ENCODE measurements around the gene SUN1.
"Not testable (repeated sequence)": the region's sequence is repeated elsewhere in the genome, so short reads cannot be mapped to it uniquely, and the experiment has no call there.

The SUN1 gene

DNA sequence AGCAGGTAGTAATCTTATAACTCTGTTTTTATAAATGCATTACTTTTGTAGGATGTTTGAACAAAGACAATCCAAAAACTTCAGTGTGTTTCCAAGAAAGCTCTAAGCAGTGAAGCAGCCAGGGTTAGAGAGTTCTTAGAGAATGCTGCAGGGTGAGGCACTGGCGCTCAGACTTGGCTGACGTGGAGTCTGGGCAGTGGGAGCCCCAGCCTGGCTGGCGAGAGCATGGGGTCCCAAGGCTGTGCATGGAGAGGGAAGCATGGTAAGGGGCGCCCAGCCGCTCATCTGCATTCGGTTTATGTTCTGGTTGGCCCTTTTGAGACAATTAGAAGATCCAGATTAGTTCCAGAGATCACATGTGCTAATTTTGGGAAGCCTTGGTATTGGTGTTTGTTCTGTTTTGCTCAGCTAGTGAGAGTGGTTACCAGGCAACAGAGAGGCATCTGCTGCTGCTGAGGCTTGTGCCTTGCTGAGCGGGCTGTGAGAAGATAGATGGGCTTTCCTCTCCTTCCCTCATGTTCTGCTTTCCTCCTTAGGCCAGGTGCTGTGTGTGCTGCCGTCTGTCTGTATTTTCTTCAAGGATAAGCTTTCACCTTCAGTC is 10.3 kb downstream of the SUN1 start:
- TF ChIP-seq, protein P1, sequence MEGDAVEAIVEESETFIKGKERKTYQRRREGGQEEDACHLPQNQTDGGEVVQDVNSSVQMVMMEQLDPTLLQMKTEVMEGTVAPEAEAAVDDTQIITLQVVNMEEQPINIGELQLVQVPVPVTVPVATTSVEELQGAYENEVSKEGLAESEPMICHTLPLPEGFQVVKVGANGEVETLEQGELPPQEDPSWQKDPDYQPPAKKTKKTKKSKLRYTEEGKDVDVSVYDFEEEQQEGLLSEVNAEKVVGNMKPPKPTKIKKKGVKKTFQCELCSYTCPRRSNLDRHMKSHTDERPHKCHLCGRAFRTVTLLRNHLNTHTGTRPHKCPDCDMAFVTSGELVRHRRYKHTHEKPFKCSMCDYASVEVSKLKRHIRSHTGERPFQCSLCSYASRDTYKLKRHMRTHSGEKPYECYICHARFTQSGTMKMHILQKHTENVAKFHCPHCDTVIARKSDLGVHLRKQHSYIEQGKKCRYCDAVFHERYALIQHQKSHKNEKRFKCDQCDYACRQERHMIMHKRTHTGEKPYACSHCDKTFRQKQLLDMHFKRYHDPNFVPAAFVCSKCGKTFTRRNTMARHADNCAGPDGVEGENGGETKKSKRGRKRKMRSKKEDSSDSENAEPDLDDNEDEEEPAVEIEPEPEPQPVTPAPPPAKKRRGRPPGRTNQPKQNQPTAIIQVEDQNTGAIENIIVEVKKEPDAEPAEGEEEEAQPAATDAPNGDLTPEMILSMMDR (IDR thresholded peaks at IDR 0.05; ENCODE audit: insufficient read depth, low read depth, low read length, missing control alignments): no peak
- no peak overlapping the region for H3K4me3 ChIP-seq (ENCODE audit: low read length)
- no peak for DNase-seq (ENCODE audit: low read depth)

DNA sequence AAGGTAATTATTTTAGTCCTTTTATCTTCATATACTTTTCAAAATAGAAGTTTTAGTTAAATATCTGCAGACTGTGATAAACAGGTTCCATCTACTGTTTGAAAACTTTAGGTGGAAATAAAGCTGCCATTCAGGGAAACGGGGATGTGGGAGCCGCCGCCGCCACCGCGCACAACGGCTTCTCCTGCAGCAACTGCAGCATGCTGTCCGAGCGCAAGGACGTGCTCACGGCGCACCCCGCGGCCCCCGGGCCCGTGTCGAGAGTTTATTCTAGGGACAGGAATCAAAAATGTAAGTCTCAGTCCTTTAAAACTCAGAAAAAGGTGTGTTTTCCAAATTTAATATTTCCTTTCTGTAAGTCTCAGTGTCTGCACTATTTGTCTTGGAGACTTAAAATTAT is 11.0 kb downstream of the SUN1 start:
- H3K4me3 ChIP-seq (ENCODE audit: low read length): no peak overlapping the region
- TF ChIP-seq, protein P1 (IDR thresholded peaks at IDR 0.05; ENCODE audit: insufficient read depth, low read depth, low read length, missing control alignments): no peak
- no peak for DNase-seq (ENCODE audit: low read depth)

- TF ChIP-seq, protein P1 (IDR thresholded peaks at IDR 0.05; ENCODE audit: insufficient read depth, low read depth, low read length, missing control alignments): no peak
- no peak overlapping the region for H3K4me3 ChIP-seq (ENCODE audit: low read length)
- no peak for DNase-seq (ENCODE audit: low read depth)
Measured at GRCh38 chr7:844043-844442, 11.8 kb downstream of the SUN1 start.

- no peak for DNase-seq (ENCODE audit: low read depth)
- TF ChIP-seq, protein P1 (IDR thresholded peaks at IDR 0.05; ENCODE audit: insufficient read depth, low read depth, low read length, missing control alignments): no peak
- H3K4me3 ChIP-seq (ENCODE audit: low read length): no peak overlapping the region
Measured at GRCh38 chr7:844514-844913, 12.2 kb downstream of the SUN1 start.

- no peak overlapping the region for H3K4me3 ChIP-seq (ENCODE audit: low read length)
- TF ChIP-seq, protein P1 (IDR thresholded peaks at IDR 0.05; ENCODE audit: insufficient read depth, low read depth, low read length, missing control alignments): no peak
- DNase-seq (ENCODE audit: low read depth): no peak
Measured at GRCh38 chr7:845091-845490, 12.8 kb downstream of the SUN1 start.

- TF ChIP-seq, protein P1 (IDR thresholded peaks at IDR 0.05; ENCODE audit: insufficient read depth, low read depth, low read length, missing control alignments): no peak
- DNase-seq (ENCODE audit: low read depth): no peak
- H3K4me3 ChIP-seq (ENCODE audit: low read length): no peak overlapping the region
Measured at GRCh38 chr7:845731-846130, 13.5 kb downstream of the SUN1 start.

DNA sequence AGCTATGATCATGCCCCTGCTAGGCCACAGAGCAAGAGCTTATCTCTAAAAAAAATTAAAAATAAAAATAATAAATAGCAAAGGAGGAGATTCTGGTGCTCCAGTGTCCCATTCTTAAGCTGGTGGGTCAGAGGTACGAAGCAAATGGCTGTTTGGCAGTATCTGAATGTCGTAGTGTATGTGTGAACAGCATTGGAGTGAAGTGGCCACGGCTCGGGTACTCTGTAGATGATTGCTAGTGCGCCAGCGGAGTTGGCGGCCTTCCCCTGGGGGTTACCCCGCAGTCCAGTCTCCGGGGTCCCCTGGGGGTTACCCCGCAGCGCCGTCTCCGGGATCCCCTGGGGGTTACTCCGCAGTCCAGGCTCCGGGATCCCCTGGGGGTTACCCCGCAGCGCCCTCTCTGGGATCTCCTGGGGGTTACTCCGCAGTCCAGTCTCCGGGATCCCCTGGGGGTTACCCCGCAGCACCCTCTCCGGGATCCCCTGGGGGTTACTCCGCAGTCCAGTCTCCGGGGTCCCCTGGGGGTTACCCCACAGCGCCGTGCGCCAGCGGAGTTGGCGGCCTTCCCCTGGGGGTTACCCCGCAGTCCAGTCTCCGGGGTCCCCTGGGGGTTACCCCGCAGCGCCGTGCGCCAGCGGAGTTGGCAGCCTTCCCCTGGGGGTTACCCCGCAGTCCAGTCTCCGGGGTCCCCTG is 14.8 kb downstream of the SUN1 start:
- not testable (repeated sequence) for H3K4me3 ChIP-seq (ENCODE audit: low read length); DNase-seq (ENCODE audit: low read depth)

- DNase-seq (ENCODE audit: low read depth); H3K4me3 ChIP-seq (ENCODE audit: low read length): not testable (repeated sequence)
Measured at GRCh38 chr7:847728-848127, 15.5 kb downstream of the SUN1 start.
